ENCODE data around the gene LRATD1.

Gene LRATD1

GRCh38 chr2:14603676-14604075 lies 28.8 kb upstream of the LRATD1 start:
- no peak for TF ChIP-seq CTCF (IDR thresholded peaks at IDR 0.05; ENCODE audit: low read length, missing control alignments)
- H3K4me3 ChIP-seq (replicated peaks; ENCODE audit: low read depth, low read length): no peak overlapping the region

GRCh38 chr2:14608245-14608644 lies 24.3 kb upstream of the LRATD1 start:
- DNase-seq (ENCODE audit: low read depth): no peak
- no peak for TF ChIP-seq CTCF (IDR thresholded peaks at IDR 0.05; ENCODE audit: low read length, missing control alignments)
- no peak overlapping the region for H3K4me3 ChIP-seq (replicated peaks; ENCODE audit: low read depth, low read length)

More at GRCh38 chr2:14603676-14604075, 28.8 kb upstream of the LRATD1 start:
- no peak for DNase-seq (ENCODE audit: low read depth)

- DNase-seq (ENCODE audit: low read depth): no peak
- no peak for TF ChIP-seq CTCF (IDR thresholded peaks at IDR 0.05; ENCODE audit: low read length, missing control alignments)
- no peak overlapping the region for H3K4me3 ChIP-seq (replicated peaks; ENCODE audit: low read depth, low read length)
Observed at GRCh38 chr2:14614017-14614416, 18.5 kb upstream of the LRATD1 start.

GRCh38 chr2:14615121-14615520 lies 17.4 kb upstream of the LRATD1 start:
- no peak for DNase-seq (ENCODE audit: low read depth)
- TF ChIP-seq CTCF (IDR thresholded peaks at IDR 0.05; ENCODE audit: low read length, missing control alignments): no peak
- H3K4me3 ChIP-seq (replicated peaks; ENCODE audit: low read depth, low read length): no peak overlapping the region

GRCh38 chr2:14615760-14616159 lies 16.8 kb upstream of the LRATD1 start:
- TF ChIP-seq CTCF (IDR thresholded peaks at IDR 0.05; ENCODE audit: low read length, missing control alignments): no peak
- no peak overlapping the region for H3K4me3 ChIP-seq (replicated peaks; ENCODE audit: low read depth, low read length)
- no peak for DNase-seq (ENCODE audit: low read depth)

GRCh38 chr2:14616342-14616741 lies 16.2 kb upstream of the LRATD1 start:
- no peak overlapping the region for H3K4me3 ChIP-seq (replicated peaks; ENCODE audit: low read depth, low read length)
- TF ChIP-seq CTCF (IDR thresholded peaks at IDR 0.05; ENCODE audit: low read length, missing control alignments): no peak
- DNase-seq (ENCODE audit: low read depth): no peak

- TF ChIP-seq CTCF (IDR thresholded peaks at IDR 0.05; ENCODE audit: low read length, missing control alignments): no peak
- H3K4me3 ChIP-seq (replicated peaks; ENCODE audit: low read depth, low read length): no peak overlapping the region
Observed at GRCh38 chr2:14616950-14617349, 15.6 kb upstream of the LRATD1 start.

More at GRCh38 chr2:14616950-14617349, 15.6 kb upstream of the LRATD1 start:
- no peak for DNase-seq (ENCODE audit: low read depth)

Data from fibroblast of pulmonary artery (primary cell).